Subcutaneous abdominal adipose tissue (tissue), 5 donors: ENCODE data around the gene NPPA.

Source experiments
- H3K27ac ChIP-seq: one replicate; pipeline ENCODE4 v1.7.0; 2013; ENCODE audit warnings: low read depth, mild to moderate bottlenecking, inconsistent platforms, low read length, moderate library complexity
- H3K27me3 ChIP-seq, 5 donors: one replicate each; pipeline ENCODE4 v1.7.0; 2013; ENCODE audit warnings: low read length in 5 of 5, inconsistent platforms in 1 of 5; ENCODE audit not compliant: control insufficient read depth in 5 of 5, insufficient read depth in 4 of 5
- H3K36me3 ChIP-seq, 5 donors: one replicate each; pipeline ENCODE4 v1.7.0; 2013; ENCODE audit warnings: low read length in 5 of 5; ENCODE audit not compliant: control insufficient read depth in 5 of 5, insufficient read depth in 5 of 5
- H3K4me1 ChIP-seq, 5 donors: one replicate each; pipeline ENCODE4 v1.7.0; 2013; ENCODE audit warnings: low read length in 5 of 5, mild to moderate bottlenecking in 3 of 5, moderate library complexity in 1 of 5; ENCODE audit not compliant: control insufficient read depth in 5 of 5, insufficient read depth in 5 of 5
- H3K4me3 ChIP-seq, 5 donors: one replicate each; pipeline ENCODE4 v1.7.0; 2013; ENCODE audit warnings: low read length in 5 of 5, low read depth in 1 of 5
- H3K9ac ChIP-seq, 5 donors: one replicate each; pipeline ENCODE4 v1.7.0; 2013; ENCODE audit warnings: low read length in 5 of 5, mild to moderate bottlenecking in 4 of 5, moderate library complexity in 3 of 5
- H3K9me3 ChIP-seq, 5 donors: one replicate each; pipeline ENCODE4 v1.7.0; 2013; ENCODE audit warnings: low read length in 5 of 5; ENCODE audit not compliant: control insufficient read depth in 5 of 5
- donor health status: healthy.
- donor health status: healthy.
- donor health status: healthy.
- donor health status: healthy.
- donor health status: healthy.

The NPPA gene

GRCh38 chr1:11858968-11859871 is 11.6 kb upstream of the NPPA start:
- H3K9me3 ChIP-seq: peaks cover 0 to 2% (median 0%) of the 10 kb centered on the region in 5 donors
- no peak overlapping the region for H3K9ac ChIP-seq
- no peak overlapping the region for H3K4me3 ChIP-seq
- H3K27ac ChIP-seq: no peak overlapping the region
- H3K4me1 ChIP-seq: peaks cover 0 to 3% (median 0%) of the 10 kb centered on the region in 5 donors
- H3K36me3 ChIP-seq: no peaks in the 10 kb centered on the region
- peaks cover 32 to 45% (median 38%) of the 10 kb centered on the region in 5 donors for H3K27me3 ChIP-seq

- Histone ChIP-seq H3K9ac (no peak within 1 kb of the TSS), H3K27me3 (peaks cover 32 to 45% (median 38%) of the 10 kb centered on the region in 5 donors)
Measured at GRCh38 chr1:11858613-11858967, 11.0 kb upstream of the NPPA start, which contains the start of gene NPPB. NPPB (minus strand) TSS chr1:11858945; CDS start chr1:11858833, 112 bp downstream.

GRCh38 chr1:11858158-11858557 is 10.6 kb upstream of the NPPA start:
- Histone ChIP-seq H3K36me3 (no peaks in the 10 kb centered on the region), H3K4me1 (peaks cover 0 to 3% (median 0%) of the 10 kb centered on the region in 5 donors), H3K27ac (no peak overlapping the region), H3K4me3 (no peak overlapping the region), H3K27me3 (peaks cover 32 to 45% (median 40%) of the 10 kb centered on the region in 5 donors), H3K9me3 (peaks cover 0 to 2% (median 0%) of the 10 kb centered on the region in 5 donors), H3K9ac (no peak overlapping the region)

More at GRCh38 chr1:11858613-11858967, 11.0 kb upstream of the NPPA start, which contains the start of gene NPPB:
- H3K9me3 ChIP-seq: peaks cover 0 to 2% (median 0%) of the 10 kb centered on the region in 5 donors
- no peak within 1 kb of the TSS for H3K4me3 ChIP-seq
- no peaks in the 10 kb centered on the region for H3K36me3 ChIP-seq
- H3K4me1 ChIP-seq: peaks cover 0 to 3% (median 0%) of the 10 kb centered on the region in 5 donors
- no peak within 1 kb of the TSS for H3K27ac ChIP-seq

GRCh38 chr1:11857164-11857851 is 9.7 kb upstream of the NPPA start:
- Histone ChIP-seq H3K27me3 (peaks cover 32 to 43% (median 41%) of the 10 kb centered on the region in 5 donors), H3K36me3 (no peaks in the 10 kb centered on the region), H3K4me3 (no peak overlapping the region), H3K9me3 (peaks cover 0 to 2% (median 0%) of the 10 kb centered on the region in 5 donors), H3K27ac (no peak overlapping the region), H3K9ac (no peak overlapping the region), H3K4me1 (peaks cover 0 to 3% (median 0%) of the 10 kb centered on the region in 5 donors)

- no peak overlapping the region for H3K27ac ChIP-seq
- H3K9ac ChIP-seq: no peak overlapping the region
- no peaks in the 10 kb centered on the region for H3K36me3 ChIP-seq
- H3K9me3 ChIP-seq: peaks cover 0 to 2% (median 0%) of the 10 kb centered on the region in 5 donors
- H3K4me1 ChIP-seq: peaks cover 0 to 3% (median 0%) of the 10 kb centered on the region in 5 donors
- H3K4me3 ChIP-seq: no peak overlapping the region
- peaks cover 29 to 43% (median 41%) of the 10 kb centered on the region in 5 donors for H3K27me3 ChIP-seq
Measured at GRCh38 chr1:11856698-11857097, 9.1 kb upstream of the NPPA start.

GRCh38 chr1:11855430-11855829 is 7.8 kb upstream of the NPPA start:
- H3K36me3 ChIP-seq: no peaks in the 10 kb centered on the region
- peaks cover 0 to 2% (median 0%) of the 10 kb centered on the region in 5 donors for H3K9me3 ChIP-seq
- no peak overlapping the region for H3K4me3 ChIP-seq
- peaks cover 0 to 3% (median 0%) of the 10 kb centered on the region in 5 donors for H3K4me1 ChIP-seq
- H3K9ac ChIP-seq: no peak overlapping the region
- H3K27me3 ChIP-seq: peaks cover 24 to 39% (median 37%) of the 10 kb centered on the region in 5 donors
- H3K27ac ChIP-seq: no peak overlapping the region

- Histone ChIP-seq H3K9ac (no peak overlapping the region), H3K9me3 (peaks cover 0 to under 1% (median 0%) of the 10 kb centered on the region in 5 donors), H3K36me3 (no peaks in the 10 kb centered on the region), H3K4me3 (no peak overlapping the region), H3K4me1 (peaks cover 0 to 3% (median 0%) of the 10 kb centered on the region in 5 donors), H3K27me3 (peaks cover 22 to 32% (median 31%) of the 10 kb centered on the region in 5 donors), H3K27ac (no peak overlapping the region)
Measured at GRCh38 chr1:11854519-11854918, 6.9 kb upstream of the NPPA start.

GRCh38 chr1:11851180-11851579 is 3.6 kb upstream of the NPPA start:
- no peaks in the 10 kb centered on the region for H3K9me3 ChIP-seq
- H3K36me3 ChIP-seq: peaks cover 0 to 11% (median 8%) of the 10 kb centered on the region in 5 donors
- H3K27me3 ChIP-seq: peaks cover 0 to 12% (median 5%) of the 10 kb centered on the region in 5 donors
- H3K4me1 ChIP-seq: no peaks in the 10 kb centered on the region
- H3K9ac ChIP-seq: no peak overlapping the region
- no peak overlapping the region for H3K27ac ChIP-seq
- H3K4me3 ChIP-seq: no peak overlapping the region

GRCh38 chr1:11850156-11850555 is 2.6 kb upstream of the NPPA start:
- Histone ChIP-seq H3K9ac (no peak overlapping the region), H3K27me3 (peaks cover 0 to 12% (median 5%) of the 10 kb centered on the region in 5 donors), H3K4me3 (no peak overlapping the region), H3K9me3 (no peaks in the 10 kb centered on the region), H3K4me1 (no peaks in the 10 kb centered on the region), H3K27ac (no peak overlapping the region), H3K36me3 (peaks cover 0 to 17% (median 12%) of the 10 kb centered on the region in 5 donors)
